OCI-LY7 (cell line): ENCODE data around the gene MTF2. TPM values are rescaled to one million over a fixed set of nuclear protein-coding genes. Genes with fewer than 3 reads are reported as not detected.

ENCODE experiments used
- BruUV-seq: library from RNA; stranded (reverse); fragments of 400-500 nt; replicated peaks from 2 replicates; lab custom pipeline; 2021; lab: Mats Ljungman, UMichigan
- CTCF ChIA-PET: fragments of 300-600 bp; sonication (Branson Sonifier 250); formaldehyde crosslinking; loops from one replicate; lab custom pipeline; 2022; ENCODE audit warnings: antibody characterized with exemption; ENCODE audit not compliant: unreplicated experiment; lab: Charles Lee
- POLR2A ChIA-PET: fragments of 300-600 bp; sonication (Branson Sonifier 250); formaldehyde crosslinking; loops from one replicate; lab custom pipeline; 2022; ENCODE audit warnings: antibody characterized with exemption; lab: Charles Lee
- DNase-seq: peaks from one replicate; pipeline ENCODE4 v3.0.0-alpha.2; 2015; ENCODE audit warnings: low spot score
- H2AFZ ChIP-seq: fragments of 200-600 bp; sonication (generic), shearing (Covaris generic); 2 replicates; pipeline ENCODE4 v1.6.1; 2014; ENCODE audit warnings: mild to moderate bottlenecking, antibody characterized with exemption, low read length, moderate library complexity
- H3K27ac ChIP-seq: fragments of 200-600 bp; sonication (generic); 2 replicates; pipeline ENCODE4 v1.5.1; 2014; ENCODE audit warnings: mixed run types, low read depth, mild to moderate bottlenecking, moderate library complexity, low read length, inconsistent platforms; ENCODE audit not compliant: poor library complexity, severe bottlenecking
- H3K36me3 ChIP-seq: fragments of 200-600 bp; sonication (generic); 2 replicates; pipeline ENCODE4 v1.6.1; 2014; ENCODE audit warnings: mild to moderate bottlenecking, antibody characterized with exemption, low read length, moderate library complexity, mixed read lengths; ENCODE audit not compliant: insufficient read depth
- H3K4me1 ChIP-seq: fragments of 200-600 bp; sonication (generic); 2 replicates; pipeline ENCODE4 v1.5.1; 2014; ENCODE audit warnings: mild to moderate bottlenecking, low read length; ENCODE audit not compliant: insufficient read depth, poor library complexity, severe bottlenecking
- H3K4me2 ChIP-seq: fragments of 200-600 bp; sonication (generic); 2 replicates; pipeline ENCODE4 v1.6.1; 2014; ENCODE audit warnings: mild to moderate bottlenecking, low read length
- H3K4me3 ChIP-seq: fragments of 200-600 bp; sonication (generic); 2 replicates; pipeline ENCODE4 v1.5.1; 2014; ENCODE audit warnings: mild to moderate bottlenecking, low read depth, low read length; ENCODE audit not compliant: poor library complexity, severe bottlenecking
- H3K79me2 ChIP-seq: fragments of 200-600 bp; sonication (generic); 2 replicates; pipeline ENCODE4 v1.6.1; 2016; ENCODE audit warnings: low read depth, mild to moderate bottlenecking, low read length, moderate library complexity, mixed read lengths; ENCODE audit not compliant: insufficient read depth
- H3K9me2 ChIP-seq: fragments of 200-600 bp; sonication (generic); 2 replicates; pipeline ENCODE4 v1.6.1; 2016; ENCODE audit warnings: mild to moderate bottlenecking, low read length, mixed read lengths; ENCODE audit not compliant: insufficient read depth
- H3K9me3 ChIP-seq: fragments of 200-600 bp; sonication (generic); 2 replicates; pipeline ENCODE4 v1.6.1; 2014; ENCODE audit warnings: mild to moderate bottlenecking, mixed run types, low read length, mixed read lengths
- H4K20me1 ChIP-seq: fragments of 200-600 bp; sonication (generic); 2 replicates; pipeline ENCODE4 v1.6.1; 2014; ENCODE audit warnings: mild to moderate bottlenecking, antibody characterized with exemption, low read length, moderate library complexity, mixed read lengths; ENCODE audit not compliant: insufficient read depth
- EZH2phosphoT487 ChIP-seq: fragments of 200-600 bp; sonication (generic); IDR thresholded peaks from 2 replicates; pipeline ENCODE4 v1.6.1; 2018; ENCODE audit warnings: low read depth, borderline replicate concordance, mild to moderate bottlenecking, mixed run types, antibody characterized with exemption, low read length, moderate library complexity, mixed read lengths
- intact Hi-C: fragments of 100-400 bp; cut with micrococcal nuclease; formaldehyde crosslinking; loops from one replicate; pipeline ENCODE4 v1.10.0; 2022; ENCODE audit not compliant: unreplicated experiment
- total RNA-seq, 2 experiments: library from RNA; depleted of rRNA in 1 of 2; stranded (reverse); fragments of >200 nt in 1 of 2; shearing (Covaris generic) in 1 of 2; gene quantifications; 2 replicates each; pipeline ENCODE4 v1.2.3, GENCODE V29; 2014 to 2022
- TF ChIP-seq, protein P1 (sequence below): fragments of 200-600 bp; sonication (generic); conservative IDR thresholded peaks from 2 replicates; pipeline ENCODE4 v1.5.1; 2014; ENCODE audit warnings: mild to moderate bottlenecking, antibody characterized with exemption, low read length, moderate library complexity, mixed read lengths

Gene MTF2
- total RNA-seq, 2 experiments from 2014 or later = 48.1 to 112 TPM

GRCh38 chr1:93177991-93178390, 98.9 kb downstream of the MTF2 start:
- H3K4me2 ChIP-seq = peak overlapping the region; percentile 88
- no peaks in the 10 kb centered on the region for H3K9me2 ChIP-seq
- TF ChIP-seq, protein P1, sequence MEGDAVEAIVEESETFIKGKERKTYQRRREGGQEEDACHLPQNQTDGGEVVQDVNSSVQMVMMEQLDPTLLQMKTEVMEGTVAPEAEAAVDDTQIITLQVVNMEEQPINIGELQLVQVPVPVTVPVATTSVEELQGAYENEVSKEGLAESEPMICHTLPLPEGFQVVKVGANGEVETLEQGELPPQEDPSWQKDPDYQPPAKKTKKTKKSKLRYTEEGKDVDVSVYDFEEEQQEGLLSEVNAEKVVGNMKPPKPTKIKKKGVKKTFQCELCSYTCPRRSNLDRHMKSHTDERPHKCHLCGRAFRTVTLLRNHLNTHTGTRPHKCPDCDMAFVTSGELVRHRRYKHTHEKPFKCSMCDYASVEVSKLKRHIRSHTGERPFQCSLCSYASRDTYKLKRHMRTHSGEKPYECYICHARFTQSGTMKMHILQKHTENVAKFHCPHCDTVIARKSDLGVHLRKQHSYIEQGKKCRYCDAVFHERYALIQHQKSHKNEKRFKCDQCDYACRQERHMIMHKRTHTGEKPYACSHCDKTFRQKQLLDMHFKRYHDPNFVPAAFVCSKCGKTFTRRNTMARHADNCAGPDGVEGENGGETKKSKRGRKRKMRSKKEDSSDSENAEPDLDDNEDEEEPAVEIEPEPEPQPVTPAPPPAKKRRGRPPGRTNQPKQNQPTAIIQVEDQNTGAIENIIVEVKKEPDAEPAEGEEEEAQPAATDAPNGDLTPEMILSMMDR = no peak
- no peak for TF ChIP-seq EZH2phosphoT487
- H3K36me3 ChIP-seq = peaks cover 63% of the 10 kb centered on the region
- DNase-seq = no peak
- no peak overlapping the region for H2AFZ ChIP-seq
- H3K79me2 ChIP-seq = peaks cover 90% of the 10 kb centered on the region
- H3K27ac ChIP-seq = no peak overlapping the region
- POLR2A ChIA-PET = interaction anchor here (0.5 to 1.0 kb wide), 5 partner anchors 60 to 487 kb away, joined by 3 to 8 read pairs (median 3); no protein-coding TSS in a partner anchor
- peaks cover 33% of the 10 kb centered on the region for H3K4me1 ChIP-seq
- intact Hi-C loops = loop anchor here (10.0 kb wide), 1 partner anchor 93 kb away; no protein-coding TSS in a partner anchor
- no peaks in the 10 kb centered on the region for H3K9me3 ChIP-seq
- peak overlapping the region; percentile 79 for H3K4me3 ChIP-seq
- CTCF ChIA-PET = no interaction called here
- H4K20me1 ChIP-seq = peaks cover 21% of the 10 kb centered on the region
- no TSS peak for BruUV-seq

GRCh38 chr1:93178418-93178817, 99.3 kb downstream of the MTF2 start:
- POLR2A ChIA-PET = interaction anchor here (0.6 to 0.7 kb wide), 2 partner anchors 21 to 486 kb away, joined by 3 read pairs; no protein-coding TSS in a partner anchor
- H3K4me3 ChIP-seq = peak overlapping the region; percentile 79

More at GRCh38 chr1:93178418-93178817, 99.3 kb downstream of the MTF2 start:
- no peak for DNase-seq
- H4K20me1 ChIP-seq = peaks cover 25% of the 10 kb centered on the region
- peak overlapping the region; percentile 88 for H3K4me2 ChIP-seq
- no TSS peak for BruUV-seq
- CTCF ChIA-PET = no interaction called here
- no peaks in the 10 kb centered on the region for H3K9me3 ChIP-seq
- TF ChIP-seq, protein P1 = no peak
- TF ChIP-seq EZH2phosphoT487 = no peak
- no peaks in the 10 kb centered on the region for H3K9me2 ChIP-seq
- peaks cover 37% of the 10 kb centered on the region for H3K4me1 ChIP-seq
- no peak overlapping the region for H2AFZ ChIP-seq
- H3K36me3 ChIP-seq = peaks cover 64% of the 10 kb centered on the region
- H3K27ac ChIP-seq = peak overlapping the region; percentile 90
- H3K79me2 ChIP-seq = peaks cover 90% of the 10 kb centered on the region
- intact Hi-C loops = loop anchor here (10.0 kb wide), 1 partner anchor 94 kb away; no protein-coding TSS in a partner anchor
